ENCODE measurements around the gene CHCHD3.

The CHCHD3 gene

DNA sequence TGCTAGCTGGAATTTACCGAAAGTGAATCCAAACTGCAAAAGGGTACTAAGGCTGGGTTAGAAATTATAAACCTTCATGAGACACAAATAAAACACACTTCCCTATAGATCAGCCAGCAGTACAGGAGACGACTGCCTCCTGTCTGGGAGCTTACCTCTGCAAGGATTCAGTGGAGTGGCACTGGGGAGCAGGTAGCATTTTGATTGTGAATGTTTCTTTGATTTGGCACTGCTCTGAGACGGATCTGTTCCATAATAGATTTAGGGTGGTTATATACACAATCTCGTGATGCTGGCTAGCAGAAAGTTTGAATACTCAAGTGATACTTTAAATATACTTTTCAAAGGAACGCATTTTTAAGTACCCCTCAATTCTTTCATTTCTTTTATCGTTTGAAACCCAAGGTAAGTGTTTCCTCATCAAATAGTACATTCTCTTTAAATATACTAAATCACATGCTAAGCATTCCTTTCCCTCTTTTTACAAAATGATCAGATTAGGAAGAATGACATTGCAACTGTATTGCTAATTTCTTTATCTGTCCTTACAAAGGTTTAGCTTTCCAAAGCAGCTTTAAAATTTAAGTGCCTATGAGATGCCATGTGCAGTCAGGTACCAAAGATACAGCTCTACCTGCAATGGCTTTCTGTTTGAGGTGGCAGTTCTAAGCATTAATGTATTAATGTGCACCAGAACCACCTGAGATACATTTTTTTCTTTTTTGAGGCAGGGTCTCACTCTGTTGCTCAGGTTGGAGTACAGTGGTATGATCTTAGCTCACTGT is 20.6 kb upstream of the CHCHD3 start:
- no peak for ATAC-seq
- no peak overlapping the region for H3K4me3 Mint-ChIP-seq
- no peak overlapping the region for H3K27ac Mint-ChIP-seq
- no peaks in the 10 kb centered on the region for H3K9me3 Mint-ChIP-seq
- H3K27me3 Mint-ChIP-seq: peaks cover 24% of the 10 kb centered on the region
- no peaks in the 10 kb centered on the region for H3K36me3 Mint-ChIP-seq
- H3K4me1 Mint-ChIP-seq: no peaks in the 10 kb centered on the region

DNA sequence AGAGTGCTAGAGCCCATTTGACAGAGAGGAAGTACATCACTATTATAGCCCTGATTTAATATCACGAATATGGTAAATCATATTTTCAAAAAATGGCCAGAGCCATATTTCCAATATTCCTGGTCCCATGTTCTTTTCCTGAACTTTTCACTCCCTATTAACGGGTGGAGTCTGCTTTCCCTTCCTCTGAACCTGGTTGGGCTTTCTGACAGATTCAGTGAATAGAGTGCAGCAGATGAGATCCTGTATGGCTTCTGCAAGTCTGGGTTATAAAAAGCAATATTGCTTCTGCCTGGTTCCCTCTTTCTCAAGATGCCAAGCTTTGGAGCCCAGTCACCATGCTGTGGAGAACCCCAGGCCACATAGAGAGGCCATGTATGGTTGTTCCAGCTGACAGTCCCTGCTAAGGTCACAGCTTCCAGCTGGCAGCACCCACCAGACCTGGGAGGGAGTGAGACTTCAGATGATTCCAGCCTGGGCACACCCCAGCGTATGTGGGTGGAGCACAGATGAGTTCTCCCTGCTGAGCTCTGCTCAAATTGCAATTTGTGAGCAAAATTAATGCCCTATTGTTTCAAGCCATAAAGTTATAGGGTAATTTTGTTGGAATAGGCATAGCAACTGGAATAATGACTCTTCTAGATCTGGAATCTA is 17.9 kb upstream of the CHCHD3 start:
- no peaks in the 10 kb centered on the region for H3K36me3 Mint-ChIP-seq

DNA sequence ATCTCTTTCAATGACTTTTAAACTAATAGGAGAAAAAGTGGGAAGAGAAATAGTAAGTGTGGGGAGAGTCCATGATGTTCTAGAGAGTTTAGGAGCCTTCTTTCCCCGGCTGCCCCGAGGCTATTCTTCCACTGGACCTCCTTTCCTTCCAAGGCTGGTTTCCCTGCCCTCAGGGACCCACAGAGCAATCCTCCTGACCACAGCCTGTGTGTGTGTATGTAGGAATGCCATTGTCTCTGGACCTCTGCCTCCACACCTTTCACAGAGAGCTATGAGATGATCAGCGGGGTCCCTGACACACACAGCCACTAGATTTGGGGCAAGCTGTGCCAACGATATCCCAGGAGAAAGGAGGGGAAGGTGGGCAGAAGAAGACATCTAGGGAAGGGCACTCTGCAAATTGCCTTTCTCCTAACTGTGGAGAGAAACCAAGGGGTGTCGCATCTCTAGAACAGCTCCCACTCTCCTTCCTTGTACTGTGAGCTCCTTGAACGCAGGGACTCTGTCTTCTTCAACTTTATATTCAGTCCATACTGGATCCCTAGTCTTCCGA is 13.3 kb upstream of the CHCHD3 start:
- Mint-ChIP-seq H3K4me3 (no peak overlapping the region), H3K27me3 (peaks cover 22% of the 10 kb centered on the region), H3K27ac (no peak overlapping the region), H3K36me3 (no peaks in the 10 kb centered on the region), H3K9me3 (no peaks in the 10 kb centered on the region), H3K4me1 (no peaks in the 10 kb centered on the region)
- no peak for ATAC-seq

More for the DNA sequence above, 17.9 kb upstream of the CHCHD3 start:
- Mint-ChIP-seq H3K4me3 (no peak overlapping the region), H3K27ac (no peak overlapping the region), H3K9me3 (no peaks in the 10 kb centered on the region), H3K4me1 (no peaks in the 10 kb centered on the region), H3K27me3 (peaks cover 22% of the 10 kb centered on the region)
- no peak for ATAC-seq

DNA sequence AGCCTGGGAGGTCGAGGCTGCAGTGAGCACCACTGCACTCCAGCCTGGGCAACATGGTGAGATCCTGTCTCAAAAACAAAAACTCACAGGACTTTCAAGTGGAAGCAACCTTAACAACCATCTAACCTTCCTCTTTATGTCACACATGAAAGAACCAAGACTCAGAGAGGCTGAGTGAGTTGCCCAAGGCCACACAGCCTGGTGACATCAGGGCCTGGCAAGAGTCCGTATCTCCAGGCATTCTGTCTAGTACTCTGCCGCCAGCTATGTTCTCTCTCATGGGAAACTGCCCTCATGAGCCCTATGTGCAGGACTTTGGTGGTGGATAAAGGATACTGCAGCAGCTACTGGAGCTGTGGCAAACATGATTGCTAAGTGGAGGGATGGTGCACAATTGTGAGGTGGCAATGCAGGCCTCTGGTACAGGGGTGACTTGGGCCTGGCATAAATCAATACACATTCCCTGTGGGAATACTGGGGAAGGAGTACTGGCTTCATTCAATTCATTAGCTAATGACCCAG is 10.1 kb upstream of the CHCHD3 start:
- H3K27me3 Mint-ChIP-seq: peaks cover 12% of the 10 kb centered on the region
- no peak overlapping the region for H3K4me3 Mint-ChIP-seq
- no peaks in the 10 kb centered on the region for H3K4me1 Mint-ChIP-seq
- H3K9me3 Mint-ChIP-seq: no peaks in the 10 kb centered on the region
- no peak for ATAC-seq
- no peaks in the 10 kb centered on the region for H3K36me3 Mint-ChIP-seq
- no peak overlapping the region for H3K27ac Mint-ChIP-seq

DNA sequence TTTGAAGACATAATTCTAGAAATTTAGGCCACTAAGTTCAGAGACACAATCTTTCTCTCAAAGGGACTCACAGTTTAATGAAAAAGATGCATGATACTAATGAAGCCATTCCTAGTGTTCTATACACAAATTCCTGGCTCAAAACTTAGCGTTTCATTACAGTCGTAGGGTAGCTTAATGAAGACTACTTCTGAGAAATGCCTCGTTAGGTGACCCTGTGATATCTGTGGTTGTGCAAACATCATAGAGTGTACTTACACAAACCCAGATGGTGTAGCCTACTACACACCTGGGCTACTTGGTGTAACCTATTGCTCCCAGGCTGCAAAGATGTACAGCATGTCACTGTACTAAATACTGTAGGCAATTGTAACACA is 488 bp upstream of the CHCHD3 start:
- ATAC-seq: no peak
- Mint-ChIP-seq H3K27me3 (peaks cover 12% of the 10 kb centered on the region), H3K4me1 (peaks cover 32% of the 10 kb centered on the region), H3K9me3 (no peaks in the 10 kb centered on the region), H3K36me3 (peaks cover 10% of the 10 kb centered on the region), H3K4me3 (peak overlapping the region; percentile 95), H3K27ac (peak overlapping the region; percentile 89)

DNA sequence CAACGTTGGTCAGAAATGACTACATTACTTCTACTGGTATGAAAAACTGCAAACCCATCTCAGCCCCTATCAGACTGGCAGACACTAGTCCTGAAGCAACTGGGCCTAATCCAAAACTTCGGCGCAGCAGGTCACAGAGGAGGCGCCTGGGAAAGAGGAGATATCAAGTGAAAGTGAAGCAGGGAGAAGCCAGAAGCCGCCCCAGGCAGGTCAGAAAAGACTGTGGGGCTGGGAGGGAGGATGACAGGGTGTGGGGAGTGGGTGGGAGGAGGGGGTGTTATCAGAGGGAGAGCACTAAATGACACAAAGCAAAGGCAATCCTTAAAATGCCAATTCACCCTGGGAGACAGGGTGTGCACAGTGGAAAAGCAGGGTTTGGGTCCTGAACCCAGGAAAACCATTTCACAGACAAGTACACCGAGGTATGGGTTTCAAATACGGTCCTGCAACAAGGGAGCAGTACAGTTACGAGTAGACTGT is 731 bp downstream of the CHCHD3 start:
- Mint-ChIP-seq H3K27me3 (peaks cover 5% of the 10 kb centered on the region), H3K36me3 (peaks cover 22% of the 10 kb centered on the region), H3K9me3 (no peaks in the 10 kb centered on the region), H3K27ac (peak overlapping the region; percentile 89), H3K4me3 (peak overlapping the region; percentile 95), H3K4me1 (peaks cover 41% of the 10 kb centered on the region)
- no peak for ATAC-seq

DNA sequence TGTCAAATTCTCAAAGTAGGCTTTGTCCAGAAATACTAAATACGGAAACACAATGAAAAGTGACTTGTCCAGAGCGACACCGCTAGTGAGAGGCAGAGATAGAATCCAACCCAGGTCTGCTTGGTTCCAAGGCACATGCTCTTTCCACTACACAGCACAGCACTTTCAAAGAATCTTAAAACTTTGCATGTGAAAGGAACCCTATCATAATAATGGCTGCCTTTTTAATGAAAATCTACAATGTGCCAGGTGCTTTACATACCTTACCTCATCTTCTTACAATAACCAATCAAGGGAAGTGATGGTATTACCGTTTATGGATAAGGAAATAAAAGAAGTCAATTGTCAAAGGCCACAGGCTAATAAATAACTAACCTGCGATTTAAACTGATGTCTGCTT is 2.6 kb downstream of the CHCHD3 start:
- H3K9me3 Mint-ChIP-seq: no peaks in the 10 kb centered on the region
- H3K4me3 Mint-ChIP-seq: no peak overlapping the region
- H3K4me1 Mint-ChIP-seq: peaks cover 53% of the 10 kb centered on the region
- H3K27me3 Mint-ChIP-seq: no peaks in the 10 kb centered on the region
- peaks cover 30% of the 10 kb centered on the region for H3K36me3 Mint-ChIP-seq
- no peak overlapping the region for H3K27ac Mint-ChIP-seq
- ATAC-seq: no peak

DNA sequence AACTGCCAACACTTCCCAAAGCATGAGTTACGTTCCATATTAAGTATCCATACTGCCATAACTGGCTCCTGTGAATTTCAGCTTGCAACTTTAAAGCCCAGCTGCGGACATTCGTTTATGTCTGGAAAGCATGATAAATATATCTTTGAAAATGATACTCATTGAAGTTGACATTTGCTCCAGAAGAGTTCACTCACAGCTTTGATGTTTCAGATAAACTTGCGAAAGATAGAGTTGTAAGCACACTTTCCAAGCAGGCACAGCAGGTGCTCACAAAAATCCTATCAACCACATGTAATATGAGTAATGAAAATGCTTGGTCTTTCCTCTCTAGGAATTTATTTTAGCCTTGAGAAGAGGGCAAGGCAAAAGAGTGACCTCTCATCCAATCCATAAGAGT is 4.5 kb downstream of the CHCHD3 start:
- Mint-ChIP-seq H3K4me1 (peaks cover 68% of the 10 kb centered on the region), H3K27ac (no peak overlapping the region), H3K36me3 (peaks cover 44% of the 10 kb centered on the region), H3K9me3 (no peaks in the 10 kb centered on the region), H3K27me3 (no peaks in the 10 kb centered on the region), H3K4me3 (no peak overlapping the region)
- no peak for ATAC-seq

DNA sequence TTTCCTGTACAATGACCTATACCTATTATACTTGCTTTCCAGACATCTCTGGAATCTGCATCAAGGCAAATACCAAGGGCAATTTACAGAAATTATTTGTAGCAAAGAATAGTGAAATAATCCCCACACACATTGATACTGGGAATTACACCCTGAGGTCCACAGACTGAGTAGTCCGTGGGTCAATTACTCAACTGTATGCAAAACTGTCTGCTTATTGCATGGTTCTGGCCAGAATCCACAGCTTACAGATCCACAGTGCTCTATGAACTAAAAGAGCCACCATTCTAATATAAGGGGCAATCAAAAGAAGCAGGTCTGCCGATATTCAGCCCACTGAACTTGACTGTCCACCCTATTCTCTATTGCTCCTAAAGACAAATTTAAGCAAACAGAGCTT is 5.7 kb downstream of the CHCHD3 start:
- H3K9me3 Mint-ChIP-seq: no peaks in the 10 kb centered on the region
- H3K4me3 Mint-ChIP-seq: no peak overlapping the region
- no peak for ATAC-seq
- no peaks in the 10 kb centered on the region for H3K27me3 Mint-ChIP-seq
- peaks cover 74% of the 10 kb centered on the region for H3K4me1 Mint-ChIP-seq
- no peak overlapping the region for H3K27ac Mint-ChIP-seq
- peaks cover 52% of the 10 kb centered on the region for H3K36me3 Mint-ChIP-seq

DNA sequence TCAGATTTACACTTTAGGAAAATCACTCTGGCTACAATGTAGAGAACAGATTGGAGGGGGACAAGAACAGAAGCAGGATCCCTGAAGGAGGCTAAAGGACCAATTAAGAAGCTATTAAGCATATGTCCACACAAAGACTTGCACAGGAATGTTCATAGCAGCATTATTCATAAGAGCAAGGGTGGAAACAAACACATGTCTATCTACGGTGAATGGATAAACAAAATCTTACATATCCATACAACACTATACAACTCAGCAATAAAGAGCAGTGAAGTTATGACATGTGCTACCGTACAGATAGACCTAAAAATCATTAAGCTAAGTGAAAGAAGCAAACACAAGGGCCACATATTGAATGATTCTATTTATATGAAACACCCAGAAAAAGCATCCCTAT is 10.4 kb downstream of the CHCHD3 start:
- Mint-ChIP-seq H3K4me3 (no peak overlapping the region), H3K36me3 (peaks cover 70% of the 10 kb centered on the region), H3K27me3 (no peaks in the 10 kb centered on the region), H3K9me3 (no peaks in the 10 kb centered on the region), H3K27ac (no peak overlapping the region), H3K4me1 (peaks cover 43% of the 10 kb centered on the region)
- no peak for ATAC-seq

DNA sequence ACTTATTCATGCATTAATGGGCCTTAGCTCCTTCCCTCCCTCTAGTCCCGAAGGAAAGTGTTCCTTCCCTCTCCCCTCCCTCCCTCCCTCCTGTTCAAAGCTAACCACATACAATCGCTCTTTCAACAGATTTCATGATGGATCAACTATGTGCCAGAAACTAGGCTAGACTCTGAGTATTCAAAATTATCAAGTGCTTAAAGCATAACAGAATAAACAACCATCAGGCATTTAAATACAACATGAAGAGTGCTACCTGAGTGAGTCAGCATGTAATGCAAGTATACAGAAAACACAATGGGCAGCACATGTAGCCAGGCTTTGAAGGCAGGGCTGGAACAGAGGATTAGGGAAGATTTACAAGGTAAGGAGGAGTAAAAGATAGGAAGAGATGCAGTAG is 11.3 kb downstream of the CHCHD3 start:
- H3K27me3 Mint-ChIP-seq: no peaks in the 10 kb centered on the region
- H3K36me3 Mint-ChIP-seq: peaks cover 70% of the 10 kb centered on the region
- peaks cover 40% of the 10 kb centered on the region for H3K4me1 Mint-ChIP-seq

DNA sequence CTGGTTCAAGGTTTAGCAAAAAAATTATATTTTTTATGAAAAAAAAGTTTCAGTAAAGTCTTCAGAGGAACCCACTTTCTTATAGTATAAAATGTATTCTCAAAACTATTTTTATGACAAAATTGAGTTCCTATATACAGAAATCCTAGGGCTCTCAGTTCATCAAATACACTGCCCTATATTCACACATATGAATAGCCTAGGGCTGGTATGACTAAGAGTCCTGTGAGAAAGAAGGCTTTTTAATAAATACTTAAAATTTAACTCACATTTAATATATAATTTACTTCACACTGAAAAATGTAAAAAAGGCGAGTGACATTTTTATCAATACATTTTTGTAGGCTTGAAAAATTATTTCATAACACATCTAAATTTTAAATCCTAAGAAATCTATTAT is 16.6 kb downstream of the CHCHD3 start:
- no peaks in the 10 kb centered on the region for H3K27me3 Mint-ChIP-seq
- peaks cover 15% of the 10 kb centered on the region for H3K4me1 Mint-ChIP-seq
- H3K27ac Mint-ChIP-seq: no peak overlapping the region
- no peaks in the 10 kb centered on the region for H3K9me3 Mint-ChIP-seq
- no peak for ATAC-seq
- no peak overlapping the region for H3K4me3 Mint-ChIP-seq
- peaks cover 47% of the 10 kb centered on the region for H3K36me3 Mint-ChIP-seq

More for the DNA sequence above, 11.3 kb downstream of the CHCHD3 start:
- ATAC-seq: no peak
- no peak overlapping the region for H3K27ac Mint-ChIP-seq
- no peaks in the 10 kb centered on the region for H3K9me3 Mint-ChIP-seq
- H3K4me3 Mint-ChIP-seq: no peak overlapping the region

DNA sequence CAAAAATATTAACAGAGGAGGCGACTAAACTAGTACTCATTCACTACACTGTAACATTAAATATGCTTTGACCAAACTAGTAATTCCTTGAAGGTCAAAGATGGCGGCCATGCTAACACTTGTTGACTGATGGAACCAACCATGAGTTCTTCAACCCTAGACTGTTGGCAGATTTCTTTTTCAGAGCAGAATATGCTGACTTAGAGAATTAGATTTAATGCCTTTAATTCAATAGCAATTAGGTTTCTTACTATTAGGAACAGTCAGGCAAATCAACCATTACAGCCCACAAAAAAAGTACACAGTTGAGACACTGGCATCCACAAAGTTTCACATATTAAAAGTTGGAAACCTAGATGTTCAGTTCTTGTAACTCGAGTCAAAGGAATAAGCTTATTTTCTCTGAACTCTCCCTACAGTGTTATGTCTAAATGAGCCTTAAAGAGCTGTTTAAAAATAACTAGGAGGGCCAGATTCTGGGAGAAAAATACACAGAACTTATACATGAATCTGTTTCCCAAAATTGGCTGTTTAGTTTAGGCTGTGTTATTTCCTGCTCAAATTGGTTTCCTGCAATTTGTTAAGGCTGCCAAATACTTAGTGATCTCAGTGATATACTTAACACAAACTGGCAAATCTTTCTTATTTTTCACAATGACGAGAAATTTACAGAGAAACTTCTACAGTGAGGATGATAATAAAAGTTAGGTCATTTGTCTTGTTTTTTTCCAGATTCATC is 17.6 kb downstream of the CHCHD3 start:
- Mint-ChIP-seq H3K9me3 (no peaks in the 10 kb centered on the region), H3K27me3 (no peaks in the 10 kb centered on the region), H3K4me1 (peaks cover 26% of the 10 kb centered on the region), H3K4me3 (no peak overlapping the region), H3K27ac (no peak overlapping the region), H3K36me3 (peaks cover 48% of the 10 kb centered on the region)
- ATAC-seq: no peak

DNA sequence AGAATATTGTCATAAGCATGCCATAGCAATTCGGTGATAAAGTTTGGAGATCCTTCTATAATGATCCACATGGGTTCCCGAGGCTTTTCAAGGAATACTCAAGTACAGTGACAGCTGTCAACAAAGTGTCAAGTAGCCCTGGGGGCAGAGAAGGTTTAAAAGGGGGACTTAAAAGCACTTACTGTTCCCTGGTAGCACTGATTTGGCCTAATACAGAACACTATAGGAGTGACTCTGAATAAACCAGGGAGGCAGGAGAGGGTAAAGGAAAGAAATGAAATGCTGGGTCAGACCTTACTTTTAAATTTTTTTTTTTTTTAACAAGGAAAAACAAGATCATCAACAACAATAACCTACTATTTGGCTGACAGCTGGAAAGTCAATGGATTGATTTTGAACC is 20.1 kb downstream of the CHCHD3 start:
- Mint-ChIP-seq H3K27me3 (no peaks in the 10 kb centered on the region), H3K4me1 (peaks cover 40% of the 10 kb centered on the region), H3K27ac (no peak overlapping the region), H3K4me3 (no peak overlapping the region), H3K36me3 (peaks cover 26% of the 10 kb centered on the region), H3K9me3 (no peaks in the 10 kb centered on the region)
- ATAC-seq: no peak

DNA sequence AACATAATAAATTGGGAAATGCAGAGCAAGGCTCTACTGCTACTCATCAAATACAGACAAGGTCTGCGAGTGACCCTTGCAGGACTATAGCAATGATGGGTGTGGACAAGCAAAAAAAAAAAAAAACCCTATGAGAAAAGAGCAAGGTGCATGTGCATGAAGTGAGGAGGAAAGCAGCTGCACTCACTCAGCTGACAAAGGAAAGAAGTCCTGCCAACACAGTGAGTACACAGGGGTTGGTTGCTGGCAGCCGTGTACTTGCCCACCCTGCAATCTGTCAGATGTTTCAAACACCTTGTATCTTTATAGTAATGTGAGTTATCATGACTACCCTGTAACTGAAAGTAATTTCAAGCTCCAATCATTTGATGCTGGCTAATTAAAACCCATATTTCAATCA is 20.5 kb downstream of the CHCHD3 start:
- Mint-ChIP-seq H3K4me3 (no peak overlapping the region), H3K36me3 (peaks cover 22% of the 10 kb centered on the region)

More for the DNA sequence above, 20.5 kb downstream of the CHCHD3 start:
- ATAC-seq: no peak
- Mint-ChIP-seq H3K27ac (no peak overlapping the region), H3K4me1 (peaks cover 44% of the 10 kb centered on the region), H3K27me3 (no peaks in the 10 kb centered on the region), H3K9me3 (no peaks in the 10 kb centered on the region)

All from stimulated activated memory B cell treated with anti-CD40 and anti-IgM and Interleukin-4, amounts not matched to agents 10 μg/mL and 1 μg/mL and 100 μg/mL, for 72 hours (primary cell).